Measurements from ENCODE around the gene TEX29.

Gene TEX29

DNA sequence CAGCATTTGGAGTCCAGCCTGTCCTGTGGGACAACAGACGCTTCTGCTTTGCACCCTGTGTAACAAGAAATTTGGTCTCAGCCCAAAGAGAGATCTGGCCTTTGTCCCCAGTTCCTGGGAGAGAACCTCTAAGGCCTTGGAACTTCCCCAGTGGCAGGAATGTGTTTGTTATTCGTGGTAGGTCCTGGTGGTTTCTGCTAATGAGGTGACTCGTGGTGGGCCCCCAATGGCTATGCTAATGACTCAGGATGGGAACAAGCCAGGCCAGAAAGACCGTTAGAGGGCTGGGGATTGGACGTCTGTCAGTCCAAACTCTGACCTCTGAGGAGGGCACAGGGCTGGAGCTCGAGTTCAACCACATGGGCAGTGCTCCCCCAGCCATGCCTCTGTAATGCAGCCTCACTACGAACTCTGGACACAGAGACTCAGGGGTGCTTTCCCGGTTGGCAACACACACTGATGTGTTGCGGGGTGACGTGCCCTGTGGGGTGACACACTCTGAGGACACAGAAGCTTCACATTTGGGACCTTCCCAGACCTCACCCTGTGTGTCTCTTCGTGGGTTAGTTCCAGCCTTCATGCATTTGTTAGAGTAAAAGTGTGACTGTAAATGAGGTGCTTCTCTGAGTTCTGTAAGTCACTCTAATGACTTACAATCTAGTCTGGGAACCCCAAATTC, 38.9 kb downstream of the TEX29 start:
- no peaks in the 10 kb centered on the region for H3K36me3 ChIP-seq (ENCODE audit: low read depth)
- peaks cover 9% of the 10 kb centered on the region for H3K27me3 ChIP-seq (ENCODE audit: insufficient read depth, poor library complexity, severe bottlenecking)
- H3K4me1 ChIP-seq (ENCODE audit: insufficient read depth, poor library complexity, severe bottlenecking) = no peaks in the 10 kb centered on the region
- DNase-seq (ENCODE audit: low spot score) (no peak), ATAC-seq (ENCODE audit: low read depth) (no peak)
- no peaks in the 10 kb centered on the region for H3K9me3 ChIP-seq (ENCODE audit: severe bottlenecking)
- no peak overlapping the region for H3K27ac ChIP-seq (ENCODE audit: poor library complexity, severe bottlenecking)
- TF ChIP-seq, protein P1, sequence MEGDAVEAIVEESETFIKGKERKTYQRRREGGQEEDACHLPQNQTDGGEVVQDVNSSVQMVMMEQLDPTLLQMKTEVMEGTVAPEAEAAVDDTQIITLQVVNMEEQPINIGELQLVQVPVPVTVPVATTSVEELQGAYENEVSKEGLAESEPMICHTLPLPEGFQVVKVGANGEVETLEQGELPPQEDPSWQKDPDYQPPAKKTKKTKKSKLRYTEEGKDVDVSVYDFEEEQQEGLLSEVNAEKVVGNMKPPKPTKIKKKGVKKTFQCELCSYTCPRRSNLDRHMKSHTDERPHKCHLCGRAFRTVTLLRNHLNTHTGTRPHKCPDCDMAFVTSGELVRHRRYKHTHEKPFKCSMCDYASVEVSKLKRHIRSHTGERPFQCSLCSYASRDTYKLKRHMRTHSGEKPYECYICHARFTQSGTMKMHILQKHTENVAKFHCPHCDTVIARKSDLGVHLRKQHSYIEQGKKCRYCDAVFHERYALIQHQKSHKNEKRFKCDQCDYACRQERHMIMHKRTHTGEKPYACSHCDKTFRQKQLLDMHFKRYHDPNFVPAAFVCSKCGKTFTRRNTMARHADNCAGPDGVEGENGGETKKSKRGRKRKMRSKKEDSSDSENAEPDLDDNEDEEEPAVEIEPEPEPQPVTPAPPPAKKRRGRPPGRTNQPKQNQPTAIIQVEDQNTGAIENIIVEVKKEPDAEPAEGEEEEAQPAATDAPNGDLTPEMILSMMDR (IDR thresholded peaks at IDR 0.05; ENCODE audit: poor library complexity, severe bottlenecking) = no peak
- no peak overlapping the region for H3K4me3 ChIP-seq (ENCODE audit: severe bottlenecking)

DNA sequence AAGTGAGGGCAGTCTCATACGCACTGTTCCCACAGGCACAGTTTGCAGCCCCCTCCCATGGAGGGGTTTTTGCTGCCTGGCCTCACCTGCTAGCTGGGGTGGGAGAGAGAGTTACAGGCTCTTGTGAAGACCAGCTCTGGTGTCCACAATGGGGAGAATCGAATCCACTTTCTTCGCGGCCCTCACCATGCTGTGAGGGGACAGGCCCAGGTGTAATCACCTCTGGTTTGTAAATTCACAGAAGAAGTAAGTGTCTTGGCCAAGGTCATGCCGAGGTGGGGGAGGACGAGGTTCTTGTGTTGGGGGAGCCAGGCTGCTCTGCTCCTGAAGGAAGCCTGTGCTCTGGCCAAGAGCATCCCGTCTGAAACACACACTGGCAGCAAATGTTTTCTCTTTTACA, 39.5 kb downstream of the TEX29 start:
- Histone ChIP-seq H3K27me3 (ENCODE audit: insufficient read depth, poor library complexity, severe bottlenecking) (peaks cover 7% of the 10 kb centered on the region), H3K4me3 (ENCODE audit: severe bottlenecking) (no peak overlapping the region), H3K9me3 (ENCODE audit: severe bottlenecking) (no peaks in the 10 kb centered on the region), H3K4me1 (ENCODE audit: insufficient read depth, poor library complexity, severe bottlenecking) (no peaks in the 10 kb centered on the region), H3K27ac (ENCODE audit: poor library complexity, severe bottlenecking) (no peak overlapping the region), H3K36me3 (ENCODE audit: low read depth) (no peaks in the 10 kb centered on the region)
- TF ChIP-seq, protein P1 (IDR thresholded peaks at IDR 0.05; ENCODE audit: poor library complexity, severe bottlenecking) = no peak
- ATAC-seq (ENCODE audit: low read depth) (no peak), DNase-seq (ENCODE audit: low spot score) (no peak)

DNA sequence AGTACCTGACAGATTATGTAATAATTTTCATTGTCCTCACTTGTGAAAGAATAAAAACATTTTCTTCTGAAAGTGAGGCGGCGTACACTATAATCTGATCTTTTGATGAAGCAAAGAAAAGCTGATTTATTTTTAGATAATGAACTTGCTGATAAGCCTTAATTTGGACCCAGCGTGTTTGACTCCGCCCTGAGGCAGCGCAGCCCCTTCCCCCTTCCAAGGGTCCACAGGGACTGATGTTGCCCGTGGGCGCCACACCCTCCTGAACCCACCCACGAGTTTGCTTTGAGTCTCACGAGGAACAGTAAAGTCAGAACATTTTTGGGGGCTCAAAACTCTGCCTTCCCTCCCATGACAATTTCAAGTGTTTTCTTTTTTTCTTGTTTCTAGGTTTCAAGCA, 40.0 kb downstream of the TEX29 start:
- Histone ChIP-seq H3K4me3 (ENCODE audit: severe bottlenecking) (no peak overlapping the region), H3K36me3 (ENCODE audit: low read depth) (no peaks in the 10 kb centered on the region), H3K4me1 (ENCODE audit: insufficient read depth, poor library complexity, severe bottlenecking) (no peaks in the 10 kb centered on the region), H3K27me3 (ENCODE audit: insufficient read depth, poor library complexity, severe bottlenecking) (peaks cover 7% of the 10 kb centered on the region), H3K27ac (ENCODE audit: poor library complexity, severe bottlenecking) (no peak overlapping the region), H3K9me3 (ENCODE audit: severe bottlenecking) (no peaks in the 10 kb centered on the region)
- DNase-seq (ENCODE audit: low spot score) (no peak), ATAC-seq (ENCODE audit: low read depth) (no peak)
- TF ChIP-seq, protein P1 (IDR thresholded peaks at IDR 0.05; ENCODE audit: poor library complexity, severe bottlenecking) = no peak

DNA sequence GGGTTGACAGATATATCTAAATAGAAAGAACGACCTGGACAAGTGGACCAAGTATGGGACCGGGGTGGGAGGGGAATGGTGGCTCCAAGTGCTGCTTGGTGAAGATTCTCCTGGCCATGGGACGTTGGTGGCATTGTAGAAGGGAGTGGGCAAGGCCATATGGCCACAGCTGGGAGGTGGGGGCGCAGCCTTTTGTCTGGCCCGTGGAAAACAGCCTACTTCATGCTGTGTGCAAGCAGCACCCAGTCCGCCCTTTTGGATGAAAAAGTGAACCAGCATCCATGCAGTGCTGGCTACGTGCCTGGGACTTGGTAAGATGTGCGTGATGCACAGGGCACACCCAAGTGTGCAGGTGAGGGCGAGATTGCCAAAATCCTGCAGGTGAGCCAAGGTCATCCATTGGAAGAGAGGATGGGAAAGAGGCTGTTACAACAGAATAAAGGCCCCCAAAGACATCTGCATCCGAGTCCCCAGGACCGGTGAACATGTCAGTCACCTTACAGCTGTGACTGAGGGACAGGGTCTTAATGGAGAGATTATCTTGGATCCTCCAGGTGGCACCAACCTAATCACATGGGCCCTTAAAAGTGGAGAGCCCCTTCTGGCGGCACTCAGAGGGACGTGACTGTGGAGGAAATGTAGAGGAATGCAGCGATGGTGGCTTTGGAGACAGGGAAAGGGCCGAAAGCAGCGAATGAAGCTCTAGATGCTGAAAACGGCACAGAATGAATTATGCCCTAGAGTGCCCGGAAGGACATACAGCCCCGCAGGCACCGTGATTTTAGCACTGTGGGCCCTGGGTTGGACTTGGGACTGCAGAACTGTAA, 40.8 kb downstream of the TEX29 start:
- Histone ChIP-seq H3K36me3 (ENCODE audit: low read depth) (no peaks in the 10 kb centered on the region), H3K9me3 (ENCODE audit: severe bottlenecking) (no peaks in the 10 kb centered on the region), H3K4me1 (ENCODE audit: insufficient read depth, poor library complexity, severe bottlenecking) (no peaks in the 10 kb centered on the region), H3K27me3 (ENCODE audit: insufficient read depth, poor library complexity, severe bottlenecking) (peaks cover 5% of the 10 kb centered on the region), H3K4me3 (ENCODE audit: severe bottlenecking) (no peak overlapping the region), H3K27ac (ENCODE audit: poor library complexity, severe bottlenecking) (no peak overlapping the region)
- no peak for ATAC-seq (ENCODE audit: low read depth)
- DNase-seq (ENCODE audit: low spot score) = no peak
- TF ChIP-seq, protein P1 (IDR thresholded peaks at IDR 0.05; ENCODE audit: poor library complexity, severe bottlenecking) = no peak
